ENCODE data around the gene RTN4RL1.
"Not testable (repeated sequence)": the region's sequence is repeated elsewhere in the genome, so short reads cannot be mapped to it uniquely, and the experiment has no call there.

DNA sequence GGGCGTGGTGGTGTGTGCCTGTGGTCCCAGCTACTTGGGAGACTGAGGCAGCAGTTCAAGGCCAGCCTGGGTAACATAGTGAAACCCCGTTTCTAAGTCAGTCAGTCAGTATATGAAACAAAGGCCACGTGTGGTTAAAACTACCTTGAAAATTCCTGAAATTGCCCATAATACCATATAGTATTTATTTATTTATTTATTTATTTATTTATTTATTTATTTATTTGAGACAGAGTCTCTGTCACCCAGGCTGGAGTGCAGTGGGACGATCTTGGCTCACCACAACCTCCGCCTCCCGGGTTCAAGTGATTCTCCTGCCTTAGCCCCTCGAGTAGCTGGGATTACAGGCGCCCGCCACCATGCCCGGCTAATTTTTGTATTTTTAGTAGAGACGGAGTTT lies 129.7 kb downstream of the RTN4RL1 start:
- not testable (repeated sequence) for TF ChIP-seq CTCF (IDR thresholded peaks at IDR 0.05); POLR2AphosphoS5 (IDR thresholded peaks at IDR 0.05; ENCODE audit: low read depth, low read length); REST (IDR thresholded peaks at IDR 0.05; ENCODE audit: insufficient read depth in 1 of 2, low read depth in 2 of 2, low read length in 1 of 2); SIN3A (IDR thresholded peaks at IDR 0.05; ENCODE audit: borderline replicate concordance, insufficient read depth, low read depth, low read length); TCF7L2 (IDR thresholded peaks at IDR 0.05; ENCODE audit: low read depth, low read length)

Data from Panc1 (cell line).